T-helper 1 cell treated with Interleukin-12 subunit alpha and Interleukin-12 subunit beta and Interleukin-4 antibody, amounts not matched to agents 30 μg/mL and 1 μg/mL, for 36 hours (primary cell): ENCODE results near the gene KCTD5.
"Not testable (repeated sequence)": the region's sequence is repeated elsewhere in the genome, so short reads cannot be mapped to it uniquely, and the experiment has no call there.

Experiments used
- H3K27ac Mint-ChIP-seq: one replicate; pipeline ENCODE4 v1.8.0; 2021; ENCODE audit warnings: mild to moderate bottlenecking, mixed read lengths
- H3K27me3 Mint-ChIP-seq: one replicate; pipeline ENCODE4 v1.8.0; 2021; ENCODE audit warnings: low read depth, mixed read lengths
- H3K36me3 Mint-ChIP-seq: one replicate; pipeline ENCODE4 v1.8.0; 2021; ENCODE audit warnings: low read depth, mixed read lengths
- H3K4me1 Mint-ChIP-seq: one replicate; pipeline ENCODE4 v1.8.0; 2021; ENCODE audit warnings: low read depth, mixed read lengths
- H3K4me3 Mint-ChIP-seq: one replicate; pipeline ENCODE4 v1.8.0; 2021; ENCODE audit warnings: mild to moderate bottlenecking, moderate library complexity, mixed read lengths
- H3K9me3 Mint-ChIP-seq: one replicate; pipeline ENCODE4 v1.8.0; 2021; ENCODE audit warnings: mixed read lengths

The KCTD5 gene

GRCh38 chr16:2715519-2715918, 33.2 kb downstream of the KCTD5 start:
- Mint-ChIP-seq H3K27me3 (no peaks in the 10 kb centered on the region), H3K4me3 (no peak overlapping the region), H3K27ac (no peak overlapping the region), H3K4me1 (peaks cover 1% of the 10 kb centered on the region), H3K9me3 (no peaks in the 10 kb centered on the region), H3K36me3 (no peaks in the 10 kb centered on the region)

DNA sequence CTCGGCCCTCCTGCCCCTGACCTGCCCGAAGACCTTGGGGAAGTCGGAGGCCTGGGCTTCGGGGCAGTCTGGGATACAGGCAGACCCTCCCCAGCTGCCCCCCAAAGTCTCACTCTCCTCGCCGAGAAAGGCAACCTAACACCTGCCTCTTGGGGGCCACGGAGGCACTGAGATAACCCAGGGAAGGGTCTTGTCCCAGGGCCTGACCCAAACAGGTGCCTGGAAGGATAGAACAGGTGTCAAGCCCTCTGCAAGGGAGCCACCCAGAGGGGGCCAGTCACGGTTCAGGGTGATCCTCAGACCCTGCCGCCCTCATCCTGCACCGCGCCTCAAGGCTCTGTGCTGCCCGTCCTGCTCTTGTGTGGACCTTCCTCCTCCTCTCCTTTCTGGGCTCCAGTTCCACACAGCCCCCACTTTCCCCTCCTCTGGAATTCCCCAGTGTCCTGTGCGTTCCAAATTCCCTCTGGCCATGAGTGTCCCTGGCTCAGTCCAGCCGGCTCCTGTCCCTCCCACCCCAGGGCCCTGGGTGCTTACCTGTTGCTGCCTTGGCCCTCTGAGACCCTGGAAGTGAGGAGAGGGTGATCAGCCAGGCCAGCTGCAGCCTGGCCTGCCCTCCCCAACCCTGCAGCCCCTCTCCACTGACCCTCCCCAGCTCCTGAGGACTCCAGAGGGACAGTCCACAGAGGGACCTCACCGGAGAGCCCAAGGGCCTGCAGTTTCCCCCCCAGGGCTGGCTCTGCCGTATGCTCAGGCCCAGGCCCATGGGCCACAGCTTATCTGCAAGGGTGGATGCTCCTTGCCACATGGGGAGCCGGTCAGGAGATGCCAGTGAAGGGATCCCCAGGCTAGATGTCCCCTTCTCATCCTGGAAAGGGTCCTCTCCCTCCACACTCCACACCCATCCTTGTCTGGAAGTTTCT, 33.9 kb downstream of the KCTD5 start:
- no peaks in the 10 kb centered on the region for H3K36me3 Mint-ChIP-seq
- no peaks in the 10 kb centered on the region for H3K27me3 Mint-ChIP-seq
- H3K4me1 Mint-ChIP-seq = peaks cover 1% of the 10 kb centered on the region
- H3K9me3 Mint-ChIP-seq = no peaks in the 10 kb centered on the region
- peak overlapping the region; percentile 15 for H3K27ac Mint-ChIP-seq
- H3K4me3 Mint-ChIP-seq = peak overlapping the region; percentile 44

- no peak overlapping the region for H3K27ac Mint-ChIP-seq
- H3K4me3 Mint-ChIP-seq = no peak overlapping the region
- no peaks in the 10 kb centered on the region for H3K27me3 Mint-ChIP-seq
- H3K4me1 Mint-ChIP-seq = peaks cover 1% of the 10 kb centered on the region
- no peaks in the 10 kb centered on the region for H3K36me3 Mint-ChIP-seq
- no peaks in the 10 kb centered on the region for H3K9me3 Mint-ChIP-seq
Measured at GRCh38 chr16:2716948-2717347, 34.6 kb downstream of the KCTD5 start.

DNA sequence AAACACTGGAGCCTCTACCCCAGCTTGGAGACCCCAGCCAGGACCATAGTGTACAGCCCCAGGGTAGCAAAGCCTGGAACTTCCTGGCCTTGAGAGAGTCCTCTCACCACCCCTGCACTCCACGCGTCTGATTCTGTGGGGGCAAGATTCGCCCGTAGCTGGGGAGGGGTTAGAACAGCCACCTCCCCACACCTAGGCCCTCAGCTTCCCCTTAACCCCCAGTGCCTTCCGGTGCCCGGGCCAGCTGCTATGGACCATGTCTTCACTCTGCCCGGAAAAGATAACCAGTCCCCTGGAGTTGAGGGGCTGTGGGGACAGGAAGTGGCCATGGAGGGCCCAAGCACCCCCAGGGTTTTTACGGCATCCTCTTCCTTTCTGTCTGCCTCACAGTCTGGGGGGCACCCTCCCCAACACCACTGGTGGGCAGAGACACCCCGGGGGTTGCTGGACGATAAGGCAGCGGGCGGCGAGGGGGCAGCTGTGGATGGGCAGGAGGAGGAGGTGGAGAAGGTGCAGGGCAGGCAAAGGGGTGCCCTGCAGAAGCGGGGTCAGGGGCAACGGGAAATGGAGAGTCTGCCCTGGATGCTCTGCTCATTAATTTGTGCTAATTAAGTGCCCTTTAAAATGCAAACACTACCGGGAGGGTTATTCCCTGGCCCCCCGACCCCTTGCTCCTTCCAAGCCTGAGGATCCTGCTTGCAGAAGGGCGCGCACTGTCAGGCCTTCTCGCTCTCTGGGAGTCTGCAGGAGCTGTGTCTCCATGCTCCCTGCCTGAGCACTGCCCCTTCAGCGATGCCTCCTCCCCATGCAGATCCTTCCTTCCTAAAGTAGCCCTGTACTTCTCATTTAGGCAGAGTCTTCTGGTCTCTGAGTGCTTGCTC, 35.3 kb downstream of the KCTD5 start:
- H3K36me3 Mint-ChIP-seq = no peaks in the 10 kb centered on the region
- no peak overlapping the region for H3K27ac Mint-ChIP-seq
- no peaks in the 10 kb centered on the region for H3K27me3 Mint-ChIP-seq
- H3K9me3 Mint-ChIP-seq = no peaks in the 10 kb centered on the region
- H3K4me3 Mint-ChIP-seq = no peak overlapping the region
- peaks cover 1% of the 10 kb centered on the region for H3K4me1 Mint-ChIP-seq

GRCh38 chr16:2719328-2720063, 37.2 kb downstream of the KCTD5 start:
- Mint-ChIP-seq H3K36me3 (no peaks in the 10 kb centered on the region), H3K4me1 (peaks cover 5% of the 10 kb centered on the region), H3K27me3 (peaks cover 8% of the 10 kb centered on the region), H3K9me3 (no peaks in the 10 kb centered on the region), H3K4me3 (peak overlapping the region; percentile 31), H3K27ac (no peak overlapping the region)

DNA sequence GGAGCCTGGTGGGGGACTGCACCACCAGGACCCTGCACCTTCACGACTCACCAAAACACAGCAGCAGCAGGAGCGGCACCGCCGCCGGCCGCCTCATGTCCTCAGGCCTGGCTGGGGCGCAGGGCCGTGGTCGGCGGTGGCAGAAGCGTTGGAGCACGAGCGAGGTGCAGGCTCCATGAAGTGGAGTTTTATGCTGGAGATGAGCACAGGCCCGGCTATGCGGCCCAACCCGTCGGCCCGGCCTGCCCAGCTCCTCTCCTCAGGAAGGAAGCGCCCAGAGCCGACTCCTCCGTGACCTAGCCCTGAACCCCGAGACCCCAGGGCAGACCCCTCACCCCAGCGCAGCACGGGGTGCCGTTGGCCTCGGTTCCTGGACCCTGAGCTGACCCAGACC, 37.7 kb downstream of the KCTD5 start, which contains the start of gene PRSS27:
Gene PRSS27 (minus strand): TSS at position 161 of the 394 bp plus-strand sequence. CDS start 64 bp downstream, at position 97.
- peak within 1 kb of the TSS; percentile 72 for H3K4me3 Mint-ChIP-seq
- peaks cover 9% of the 10 kb centered on the region for H3K27me3 Mint-ChIP-seq
- H3K9me3 Mint-ChIP-seq = no peaks in the 10 kb centered on the region
- H3K27ac Mint-ChIP-seq = peak within 1 kb of the TSS; percentile 74
- peaks cover 5% of the 10 kb centered on the region for H3K4me1 Mint-ChIP-seq
- no peaks in the 10 kb centered on the region for H3K36me3 Mint-ChIP-seq

GRCh38 chr16:2720719-2721633, 38.7 kb downstream of the KCTD5 start:
- Mint-ChIP-seq H3K36me3 (no peaks in the 10 kb centered on the region), H3K27ac (peak overlapping the region; percentile 74), H3K4me1 (peaks cover 3% of the 10 kb centered on the region), H3K9me3 (no peaks in the 10 kb centered on the region), H3K27me3 (peaks cover 9% of the 10 kb centered on the region), H3K4me3 (peak overlapping the region; percentile 72)

GRCh38 chr16:2721634-2722173, 39.4 kb downstream of the KCTD5 start:
- peak overlapping the region; percentile 55 for H3K27ac Mint-ChIP-seq
- not testable (repeated sequence) for H3K9me3 Mint-ChIP-seq, H3K4me1 Mint-ChIP-seq, H3K27me3 Mint-ChIP-seq, H3K36me3 Mint-ChIP-seq
- H3K4me3 Mint-ChIP-seq = peak overlapping the region; percentile 61

DNA sequence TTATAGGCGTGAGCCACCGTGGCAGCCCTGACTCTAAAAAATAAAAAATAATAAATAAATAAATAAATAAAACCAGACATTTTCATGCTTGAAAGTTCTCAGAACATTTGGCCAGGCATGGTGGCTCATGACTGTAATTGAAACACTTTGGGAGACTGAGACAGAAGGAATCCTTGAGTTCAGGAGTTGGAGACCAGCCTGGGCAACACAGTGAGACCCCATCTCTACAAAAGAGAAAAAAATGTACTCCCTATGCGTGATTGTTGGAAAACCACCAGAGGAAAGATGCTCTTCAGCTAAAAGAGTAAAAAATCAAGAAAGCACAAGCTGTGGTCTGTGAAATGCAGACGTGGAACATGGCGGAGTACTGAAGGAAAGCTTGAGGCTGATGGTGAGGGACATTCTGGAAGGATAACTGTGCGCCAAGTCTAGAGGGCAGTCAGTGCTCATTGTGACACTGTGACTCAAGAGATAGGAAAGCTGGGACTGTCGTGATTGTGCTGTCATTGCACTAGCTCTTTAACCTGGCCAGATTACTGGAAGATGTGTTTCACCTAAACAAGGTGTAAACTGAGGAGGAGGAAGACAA, 41.9 kb downstream of the KCTD5 start:
- H3K36me3 Mint-ChIP-seq = no peaks in the 10 kb centered on the region
- no peak overlapping the region for H3K4me3 Mint-ChIP-seq
- H3K27me3 Mint-ChIP-seq = peaks cover 9% of the 10 kb centered on the region
- no peaks in the 10 kb centered on the region for H3K9me3 Mint-ChIP-seq
- H3K27ac Mint-ChIP-seq = no peak overlapping the region
- H3K4me1 Mint-ChIP-seq = peaks cover 3% of the 10 kb centered on the region

- Mint-ChIP-seq H3K27me3 (peaks cover 9% of the 10 kb centered on the region), H3K36me3 (no peaks in the 10 kb centered on the region), H3K9me3 (no peaks in the 10 kb centered on the region), H3K27ac (peak overlapping the region; percentile 45), H3K4me3 (no peak overlapping the region), H3K4me1 (peaks cover 3% of the 10 kb centered on the region)
Measured at GRCh38 chr16:2724816-2725348, 42.6 kb downstream of the KCTD5 start.

- peaks cover 3% of the 10 kb centered on the region for H3K4me1 Mint-ChIP-seq
- no peak overlapping the region for H3K4me3 Mint-ChIP-seq
- peaks cover 9% of the 10 kb centered on the region for H3K27me3 Mint-ChIP-seq
- no peak overlapping the region for H3K27ac Mint-ChIP-seq
- H3K36me3 Mint-ChIP-seq = no peaks in the 10 kb centered on the region
- H3K9me3 Mint-ChIP-seq = no peaks in the 10 kb centered on the region
Measured at GRCh38 chr16:2726923-2727322, 44.6 kb downstream of the KCTD5 start.

DNA sequence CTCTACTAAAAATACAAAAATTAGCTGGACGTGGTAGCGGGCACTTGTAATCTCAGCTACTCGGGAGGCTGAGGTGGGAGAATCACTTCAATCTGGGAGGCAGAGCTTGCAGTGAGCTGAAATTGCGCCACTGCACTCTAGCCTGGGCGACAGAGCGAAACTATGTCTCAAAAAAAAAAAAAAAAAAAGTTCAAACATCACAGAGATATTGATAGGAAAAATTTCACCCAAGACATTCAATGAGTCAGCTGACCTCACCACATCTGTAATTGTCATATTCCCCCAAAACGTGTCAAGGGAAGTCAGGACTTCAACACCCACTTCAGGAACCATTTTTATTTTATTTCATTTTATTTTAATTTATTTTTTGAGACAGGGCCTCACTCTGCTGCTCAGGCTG, 45.7 kb downstream of the KCTD5 start:
- no peaks in the 10 kb centered on the region for H3K9me3 Mint-ChIP-seq
- no peak overlapping the region for H3K4me3 Mint-ChIP-seq
- peaks cover 8% of the 10 kb centered on the region for H3K27me3 Mint-ChIP-seq
- no peak overlapping the region for H3K27ac Mint-ChIP-seq
- H3K4me1 Mint-ChIP-seq = peaks cover 3% of the 10 kb centered on the region
- H3K36me3 Mint-ChIP-seq = no peaks in the 10 kb centered on the region
